Activated CD4-positive, alpha-beta T cell treated with anti-CD3 and anti-CD28 coated beads for 24 hours (primary cell): ENCODE results near the gene CHFR.
A peak's percentile ranks its signal among the peaks of the same experiment; 100 is the strongest.
"Not testable (repeated sequence)": the region's sequence is repeated elsewhere in the genome, so short reads cannot be mapped to it uniquely, and the experiment has no call there.

Experiments
- DNase-seq, 2 donors: peaks; one replicate each; pipeline ENCODE4 v3.0.0-alpha.2; 2020; ENCODE audit warnings: low read depth in 2 of 2

CHFR gene, protein sequence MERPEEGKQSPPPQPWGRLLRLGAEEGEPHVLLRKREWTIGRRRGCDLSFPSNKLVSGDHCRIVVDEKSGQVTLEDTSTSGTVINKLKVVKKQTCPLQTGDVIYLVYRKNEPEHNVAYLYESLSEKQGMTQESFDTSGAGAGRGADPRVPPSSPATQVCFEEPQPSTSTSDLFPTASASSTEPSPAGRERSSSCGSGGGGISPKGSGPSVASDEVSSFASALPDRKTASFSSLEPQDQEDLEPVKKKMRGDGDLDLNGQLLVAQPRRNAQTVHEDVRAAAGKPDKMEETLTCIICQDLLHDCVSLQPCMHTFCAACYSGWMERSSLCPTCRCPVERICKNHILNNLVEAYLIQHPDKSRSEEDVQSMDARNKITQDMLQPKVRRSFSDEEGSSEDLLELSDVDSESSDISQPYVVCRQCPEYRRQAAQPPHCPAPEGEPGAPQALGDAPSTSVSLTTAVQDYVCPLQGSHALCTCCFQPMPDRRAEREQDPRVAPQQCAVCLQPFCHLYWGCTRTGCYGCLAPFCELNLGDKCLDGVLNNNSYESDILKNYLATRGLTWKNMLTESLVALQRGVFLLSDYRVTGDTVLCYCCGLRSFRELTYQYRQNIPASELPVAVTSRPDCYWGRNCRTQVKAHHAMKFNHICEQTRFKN

DNA sequence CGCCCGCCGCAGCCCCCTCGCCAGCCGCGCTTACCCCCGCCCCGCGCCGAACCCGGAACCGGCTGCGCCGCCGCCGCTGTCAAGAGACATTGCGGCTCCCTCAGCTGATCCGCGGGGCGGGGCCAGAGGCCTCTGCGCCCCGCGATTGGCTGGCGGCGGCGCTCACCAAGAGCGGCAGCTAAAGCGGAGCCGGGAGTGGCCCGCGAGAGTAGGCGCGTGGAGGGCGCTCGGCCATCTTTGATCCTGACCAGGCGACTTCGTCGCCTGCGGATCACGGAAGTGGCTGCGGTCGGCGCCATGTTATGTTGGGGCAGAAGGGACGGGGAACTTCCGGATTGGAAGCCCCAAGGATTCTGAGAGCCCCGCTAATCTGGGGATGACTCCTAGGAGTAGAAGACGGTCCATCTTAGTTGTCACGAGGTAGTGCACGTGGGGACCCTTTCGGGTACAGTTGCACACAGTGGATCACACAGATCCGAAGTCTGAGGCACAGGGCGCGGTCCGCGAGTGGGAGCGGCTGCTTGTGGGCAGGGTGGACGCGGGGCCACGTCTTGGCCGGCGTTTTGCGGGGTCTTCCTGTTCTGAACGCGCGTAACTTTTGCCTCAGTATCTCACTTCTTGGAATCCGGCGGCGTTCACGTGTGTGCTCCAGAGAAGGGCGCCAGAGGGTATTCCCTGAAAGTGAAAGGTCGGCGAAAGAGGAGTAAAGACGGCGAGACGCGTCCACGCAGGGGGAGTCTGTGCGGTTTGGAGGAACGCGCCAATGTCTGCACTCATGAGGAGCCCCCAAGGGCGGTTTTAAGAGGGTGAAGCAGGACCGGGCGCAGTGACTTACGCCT lies at the start of gene CHFR:
Gene CHFR (minus strand): TSS at position 93 of the 839 bp plus-strand sequence. CDS start 277 bp downstream, outside the sequence.
- peak; percentile 84 to 87 for DNase-seq

DNA sequence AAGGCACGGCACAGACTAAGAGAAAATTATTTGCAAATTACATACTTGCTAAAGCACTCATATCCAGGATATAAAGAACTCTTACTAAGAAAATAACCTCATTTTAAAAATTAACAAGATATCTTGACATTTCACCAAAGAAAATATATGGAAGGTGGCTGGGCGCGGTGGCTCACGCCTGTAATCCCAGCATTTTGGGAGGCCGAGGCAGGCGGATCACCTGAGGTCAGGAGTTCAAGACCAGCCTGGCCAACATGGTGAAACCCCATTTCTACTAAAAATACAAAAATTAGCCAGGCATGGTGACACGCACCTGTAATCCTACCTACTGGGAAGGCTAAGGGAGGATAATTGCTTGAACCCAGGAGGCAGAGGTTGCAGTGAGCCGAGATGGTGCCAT lies 49.5 kb upstream of the CHFR start:
- not testable (repeated sequence) for DNase-seq

DNA sequence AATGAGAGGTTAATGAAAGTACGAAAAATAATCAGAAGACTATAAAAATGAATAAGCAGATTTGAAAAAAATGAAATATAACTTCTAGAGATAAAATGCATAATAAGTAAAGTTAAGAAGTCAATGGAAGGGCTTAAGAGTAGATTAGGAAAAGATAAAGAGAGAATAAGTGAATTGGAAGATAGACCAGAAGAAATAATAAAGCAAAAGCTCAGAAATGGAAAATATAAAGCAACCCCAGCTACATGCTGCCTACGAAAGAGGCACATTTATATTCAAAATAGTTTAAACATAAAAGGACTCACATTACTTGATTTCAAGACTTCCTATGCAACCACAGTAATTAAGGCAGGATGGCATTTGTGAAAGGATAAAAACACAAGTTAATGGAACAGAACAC lies 48.8 kb upstream of the CHFR start:
- no peak for DNase-seq

DNA sequence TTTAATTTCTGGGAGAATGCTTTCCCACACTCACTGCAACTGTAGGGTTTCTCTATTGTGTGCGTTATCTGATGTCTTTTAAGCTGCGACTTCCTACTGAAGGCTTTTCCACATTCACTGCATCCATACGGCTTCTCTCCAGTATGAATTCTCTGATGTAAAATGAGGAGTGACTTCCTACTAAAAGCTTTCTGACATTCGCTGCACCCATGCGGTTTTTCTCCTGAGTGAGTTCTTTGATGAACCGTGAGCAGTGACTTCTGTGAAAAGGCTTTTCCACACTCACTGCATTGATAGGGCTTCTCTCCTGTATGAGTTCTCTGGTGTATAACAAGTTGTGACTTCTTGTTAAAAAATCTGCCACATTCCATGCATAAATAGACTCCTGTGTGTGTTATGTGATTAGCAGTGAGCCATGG lies 39.0 kb upstream of the CHFR start:
- no peak for DNase-seq

DNA sequence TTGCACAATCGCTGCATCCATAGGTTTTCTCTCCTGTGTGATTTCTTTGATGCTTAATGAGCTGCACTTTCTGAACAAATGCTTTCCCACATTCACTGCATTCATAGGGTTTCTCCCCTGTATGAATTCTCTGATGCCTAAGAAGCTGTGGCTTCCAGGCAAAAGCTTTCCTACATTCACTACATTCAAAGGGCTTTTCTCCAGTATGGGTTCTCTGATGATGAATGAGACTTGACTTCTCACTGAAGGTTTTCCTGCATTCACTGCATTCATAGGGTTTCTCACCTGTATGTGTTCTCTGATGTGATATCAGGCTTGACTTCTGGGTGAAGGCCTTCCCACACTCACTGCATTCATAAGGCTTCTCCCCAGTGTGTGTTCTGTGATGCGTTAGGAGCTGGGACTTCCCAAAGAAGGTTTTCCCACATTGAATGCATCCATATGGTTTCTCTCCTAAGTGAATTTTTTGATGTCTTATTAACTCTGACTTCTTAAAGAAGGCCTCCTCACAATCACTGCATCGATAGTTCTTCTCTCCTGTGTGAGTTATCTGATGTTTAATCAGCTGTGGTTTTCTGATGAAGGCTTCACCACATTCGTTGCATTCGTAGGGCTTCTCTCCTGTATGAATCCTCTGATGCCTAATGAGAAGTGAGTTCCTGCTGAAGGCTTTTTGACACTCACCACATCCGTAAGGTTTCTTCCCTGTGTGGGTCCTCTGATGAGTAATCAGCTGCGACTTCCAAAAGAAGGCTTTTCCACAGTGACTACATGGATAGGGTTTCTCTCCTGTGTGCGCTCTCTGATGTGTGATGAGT lies 38.4 kb upstream of the CHFR start:
- no peak for DNase-seq

DNA sequence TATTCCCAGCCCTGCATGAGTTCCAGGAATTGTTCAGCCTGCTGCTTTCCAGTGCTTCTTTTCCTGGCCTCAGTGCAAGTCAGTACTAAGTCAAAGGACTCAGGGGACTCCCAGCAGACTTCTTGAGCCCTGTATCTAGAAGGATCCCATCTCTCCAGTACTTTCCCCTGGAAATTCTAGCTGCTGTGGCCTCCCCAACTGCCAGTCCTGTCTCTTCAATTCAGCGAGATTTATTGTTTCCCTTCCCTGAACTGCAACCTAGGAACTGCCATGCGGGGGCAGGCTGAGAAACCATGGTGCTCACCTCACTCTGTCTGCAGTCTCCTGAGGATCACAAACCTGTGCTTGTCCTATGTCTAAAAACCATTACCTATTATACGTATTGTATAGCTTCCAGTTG lies 37.0 kb upstream of the CHFR start:
- DNase-seq = no peak

DNA sequence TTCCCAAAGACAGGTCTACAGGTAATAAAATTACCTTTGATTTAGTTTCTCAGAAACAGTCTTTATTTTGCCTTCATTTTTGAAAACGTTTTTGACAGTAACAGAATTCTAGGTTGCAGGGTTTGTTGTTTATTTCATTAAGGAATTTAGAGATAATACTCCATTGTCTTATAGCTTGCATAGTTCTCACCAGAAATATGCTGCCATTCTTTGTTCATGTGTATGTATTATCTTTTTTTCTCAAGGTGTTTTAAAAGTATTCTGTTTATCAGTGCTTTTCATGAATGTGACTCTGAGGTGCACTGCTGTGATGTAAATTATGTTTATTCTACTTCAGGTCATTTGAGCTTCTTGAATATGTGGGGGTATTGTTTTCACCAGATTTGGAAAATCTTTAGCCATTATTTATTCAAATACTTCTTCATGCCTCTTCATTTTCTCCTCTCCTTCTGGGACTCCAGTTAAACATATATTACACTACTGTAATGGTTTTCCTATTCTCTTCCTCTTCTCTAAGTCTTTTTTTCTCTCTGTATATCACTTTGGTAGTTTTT lies 36.0 kb upstream of the CHFR start:
- DNase-seq = no peak

DNA sequence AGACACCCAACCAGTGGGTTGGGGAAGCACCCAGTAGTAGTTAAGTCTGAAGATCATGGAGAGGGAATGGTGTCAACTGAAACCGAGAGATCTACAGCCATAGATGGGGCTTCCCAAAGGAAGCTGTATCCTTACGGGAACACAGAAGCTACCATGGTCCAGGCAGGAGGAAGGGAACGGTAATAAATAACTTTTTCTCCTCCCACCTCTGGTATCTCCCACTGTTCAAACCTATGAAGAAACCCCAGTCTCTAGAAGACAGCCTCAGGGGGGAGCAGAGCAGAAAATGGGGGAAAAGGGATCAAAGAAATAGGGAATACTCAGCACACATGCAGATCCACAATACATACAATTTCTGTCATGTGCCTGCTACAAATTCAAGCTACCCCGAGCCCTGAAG lies 35.3 kb upstream of the CHFR start:
- DNase-seq = no peak

DNA sequence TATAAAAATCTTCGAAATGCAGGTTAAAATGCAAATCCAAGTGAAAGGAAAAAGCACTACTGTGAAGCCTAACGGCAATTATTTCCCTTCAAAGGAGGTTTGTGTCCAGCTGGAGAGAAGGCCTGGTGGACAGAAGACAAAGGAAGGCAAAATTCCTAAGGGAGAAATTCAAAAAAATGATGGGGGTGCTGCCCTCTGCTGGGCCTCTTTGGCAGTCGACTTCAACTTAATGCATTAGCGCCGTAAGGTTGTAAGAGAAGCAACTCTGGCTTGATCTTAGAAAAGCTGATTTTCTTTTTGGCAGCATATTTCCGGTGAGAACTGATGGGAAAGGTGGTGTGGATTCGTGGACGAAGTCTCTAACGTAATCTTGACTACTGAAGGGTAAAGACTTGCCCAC lies 34.3 kb upstream of the CHFR start:
- no peak for DNase-seq

DNA sequence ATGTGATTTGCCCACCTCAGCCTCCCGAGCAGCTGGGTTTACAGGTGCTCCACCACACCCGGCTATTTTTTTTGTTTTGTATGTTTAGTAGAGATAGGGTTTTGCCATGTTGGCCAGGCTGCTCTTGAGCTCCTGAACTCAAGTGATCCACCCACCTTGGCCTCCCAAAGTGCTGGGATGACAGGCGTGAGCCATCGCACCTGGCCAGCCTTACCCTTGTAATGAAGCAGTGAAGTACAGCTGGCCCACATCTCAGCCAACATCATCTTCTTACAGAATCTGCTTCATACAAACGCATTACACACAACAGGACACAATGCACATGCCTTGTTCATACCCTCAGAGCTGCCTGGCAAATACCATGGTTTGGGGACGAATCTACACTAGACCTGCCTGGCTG lies 31.3 kb upstream of the CHFR start:
- DNase-seq = no peak

DNA sequence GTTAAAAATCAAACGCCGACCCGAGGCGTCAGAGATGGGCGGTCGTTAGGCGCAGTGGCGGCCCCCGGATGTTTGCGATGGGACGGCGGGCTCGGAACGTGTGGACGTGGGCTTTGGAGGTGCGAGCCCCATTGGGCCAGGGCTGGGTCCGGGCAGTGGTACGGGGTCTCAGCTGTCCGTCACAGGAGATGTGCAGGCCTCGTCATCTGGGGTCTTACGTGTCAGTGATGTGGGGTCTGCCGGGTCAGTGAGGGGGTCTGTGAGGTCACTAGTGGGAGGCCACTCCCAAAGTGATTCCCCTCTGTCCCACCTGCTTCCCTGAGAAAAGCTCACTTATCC lies 21.6 kb upstream of the CHFR start:
- DNase-seq = no peak

DNA sequence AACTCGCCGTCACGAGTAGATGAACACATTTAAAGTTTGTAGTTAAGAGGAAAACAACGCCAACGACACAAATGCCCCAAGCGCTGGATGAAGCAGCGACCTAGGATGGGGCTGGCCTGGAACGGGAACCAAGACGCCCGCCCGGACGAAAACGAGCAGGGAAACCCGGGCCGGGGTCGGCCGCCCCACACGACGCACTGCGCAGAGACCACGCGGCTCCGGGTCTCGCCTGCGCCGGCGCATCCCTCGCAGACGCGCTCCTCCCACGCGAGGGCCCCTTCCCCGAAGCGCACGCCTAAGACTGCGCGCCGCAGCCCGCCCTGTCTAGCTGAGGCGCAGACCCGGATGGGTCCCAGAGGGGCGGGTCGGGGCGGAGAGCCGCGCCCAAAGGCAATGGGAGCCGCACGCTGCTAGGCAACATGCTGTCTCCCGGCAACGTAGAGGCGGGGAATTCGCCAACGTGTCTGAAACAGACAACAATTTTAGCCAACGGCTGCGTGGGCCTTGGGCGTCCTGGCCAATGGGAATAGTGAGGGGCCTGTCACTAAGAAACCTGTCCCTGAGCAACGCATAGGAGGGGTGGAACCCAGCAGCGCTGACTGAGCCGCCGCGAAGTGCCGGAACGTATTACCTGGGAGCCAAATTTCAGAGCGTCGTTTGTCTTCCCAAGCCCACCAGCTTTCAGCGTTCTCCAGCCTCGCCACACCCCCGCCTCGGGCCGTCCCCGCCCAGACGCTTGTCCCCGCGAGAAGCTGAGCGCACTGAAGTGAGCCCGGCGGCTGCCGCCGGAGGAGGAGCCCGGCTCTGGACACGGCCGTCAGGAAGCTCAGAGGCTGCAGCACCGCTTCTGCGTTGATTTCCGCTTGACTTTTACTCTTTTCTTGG lies 21.0 kb upstream of the CHFR start:
- DNase-seq = peak; percentile 91 to 94

DNA sequence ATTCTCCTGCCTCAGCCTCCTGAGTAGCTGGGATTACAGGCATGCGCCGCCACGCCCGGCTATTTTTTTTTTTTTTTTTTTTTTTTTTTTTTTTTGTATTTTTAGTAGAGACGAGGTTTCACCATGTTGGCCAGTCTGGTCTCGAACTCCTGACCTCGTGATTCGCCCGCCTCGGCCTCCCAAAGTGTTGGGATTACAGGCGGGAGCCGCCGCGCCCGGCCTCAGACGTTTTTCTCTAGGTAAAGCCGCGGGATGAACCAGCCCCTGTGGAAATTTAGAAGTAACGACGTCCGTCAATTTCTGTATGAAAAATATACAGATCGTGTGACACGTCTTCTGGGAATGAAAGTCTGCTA lies 20.4 kb upstream of the CHFR start:
- DNase-seq = not testable (repeated sequence)

DNA sequence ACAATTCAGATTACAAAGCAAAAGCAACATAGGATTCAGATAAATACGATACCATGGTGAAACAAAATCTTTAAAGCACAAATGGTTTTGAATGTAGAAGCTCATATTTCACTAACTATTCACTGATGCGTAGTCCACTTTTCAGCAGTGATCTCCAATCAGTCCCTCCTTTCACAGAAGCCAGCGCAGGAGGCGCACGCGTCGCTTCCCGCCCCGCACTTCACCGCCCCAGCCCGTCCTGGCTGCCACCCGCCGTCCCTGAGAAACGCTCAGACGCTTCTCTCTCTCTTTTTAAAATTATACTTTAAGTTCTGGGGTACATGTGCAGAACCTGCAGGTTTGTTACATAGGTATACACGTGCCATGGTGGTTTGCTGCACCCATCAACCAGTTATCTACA lies 19.8 kb upstream of the CHFR start:
- DNase-seq = no peak

DNA sequence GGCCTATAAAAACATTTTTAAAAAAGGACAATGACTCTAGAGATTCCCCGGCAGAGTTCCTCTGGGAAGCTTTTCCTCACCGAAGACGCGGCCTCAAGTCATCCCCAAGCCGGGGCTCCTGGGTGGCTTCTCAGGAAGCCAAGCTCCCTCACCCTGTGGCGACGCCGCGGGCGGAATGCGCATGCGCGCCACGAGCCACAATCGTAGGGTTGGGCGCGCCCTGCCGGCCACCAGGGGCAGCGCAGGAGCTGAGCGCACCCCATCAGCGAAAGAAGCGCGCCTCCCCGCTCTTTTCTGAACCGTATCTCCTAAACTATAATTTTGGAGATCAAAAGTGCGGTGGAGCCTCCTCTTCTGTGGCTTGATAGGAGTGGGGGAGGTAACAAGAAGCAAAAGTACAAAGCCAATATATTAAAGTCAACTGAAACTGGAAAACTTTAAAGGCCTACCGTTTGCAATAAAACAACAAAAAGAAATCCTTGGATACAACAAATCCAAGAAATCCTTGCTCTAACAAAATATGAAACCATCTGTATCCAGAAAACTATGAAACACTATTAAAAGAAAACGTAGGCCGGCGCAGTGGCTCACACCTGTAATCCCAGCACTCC lies 17.4 kb upstream of the CHFR start:
- peak; percentile 91 for DNase-seq

DNA sequence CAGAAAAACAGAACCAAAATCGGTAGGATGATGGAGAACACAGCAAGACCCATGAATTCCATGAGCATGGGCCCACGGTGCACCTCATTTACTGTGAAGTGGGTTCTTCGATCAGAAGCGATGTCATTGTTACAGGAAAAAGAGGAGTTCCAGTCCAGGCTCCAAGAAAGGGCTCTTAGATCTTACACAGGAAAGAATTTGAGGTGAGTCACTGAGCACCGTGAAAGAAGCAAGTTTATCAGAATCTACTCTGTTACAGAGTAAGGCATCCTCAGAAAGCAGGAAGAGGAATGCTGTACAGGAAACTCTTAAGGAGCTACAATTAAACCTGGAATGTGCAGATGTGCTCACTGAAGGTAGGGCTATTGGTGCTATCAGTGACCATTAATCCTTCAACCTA lies 11.6 kb upstream of the CHFR start:
- DNase-seq = no peak

DNA sequence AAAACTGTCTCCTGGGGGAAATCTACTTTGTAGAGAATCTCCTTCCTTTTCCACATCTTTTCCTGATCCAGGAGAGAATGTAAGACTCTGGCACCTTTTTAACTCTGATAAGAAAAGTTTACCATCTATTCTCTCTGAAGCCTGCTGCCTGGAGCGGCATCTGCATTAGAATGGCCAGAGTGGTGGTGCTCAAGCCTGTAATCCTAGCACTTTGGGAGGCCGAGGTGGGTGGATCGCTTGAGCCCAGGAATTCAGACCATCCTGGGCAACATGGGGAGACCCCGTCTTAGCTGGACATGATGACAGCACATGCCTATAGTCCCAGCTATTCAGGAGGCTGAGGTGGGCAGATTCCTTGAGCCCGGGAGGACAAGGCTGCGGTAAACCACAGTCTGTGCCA lies 1.4 kb upstream of the CHFR start:
- DNase-seq = no peak

DNA sequence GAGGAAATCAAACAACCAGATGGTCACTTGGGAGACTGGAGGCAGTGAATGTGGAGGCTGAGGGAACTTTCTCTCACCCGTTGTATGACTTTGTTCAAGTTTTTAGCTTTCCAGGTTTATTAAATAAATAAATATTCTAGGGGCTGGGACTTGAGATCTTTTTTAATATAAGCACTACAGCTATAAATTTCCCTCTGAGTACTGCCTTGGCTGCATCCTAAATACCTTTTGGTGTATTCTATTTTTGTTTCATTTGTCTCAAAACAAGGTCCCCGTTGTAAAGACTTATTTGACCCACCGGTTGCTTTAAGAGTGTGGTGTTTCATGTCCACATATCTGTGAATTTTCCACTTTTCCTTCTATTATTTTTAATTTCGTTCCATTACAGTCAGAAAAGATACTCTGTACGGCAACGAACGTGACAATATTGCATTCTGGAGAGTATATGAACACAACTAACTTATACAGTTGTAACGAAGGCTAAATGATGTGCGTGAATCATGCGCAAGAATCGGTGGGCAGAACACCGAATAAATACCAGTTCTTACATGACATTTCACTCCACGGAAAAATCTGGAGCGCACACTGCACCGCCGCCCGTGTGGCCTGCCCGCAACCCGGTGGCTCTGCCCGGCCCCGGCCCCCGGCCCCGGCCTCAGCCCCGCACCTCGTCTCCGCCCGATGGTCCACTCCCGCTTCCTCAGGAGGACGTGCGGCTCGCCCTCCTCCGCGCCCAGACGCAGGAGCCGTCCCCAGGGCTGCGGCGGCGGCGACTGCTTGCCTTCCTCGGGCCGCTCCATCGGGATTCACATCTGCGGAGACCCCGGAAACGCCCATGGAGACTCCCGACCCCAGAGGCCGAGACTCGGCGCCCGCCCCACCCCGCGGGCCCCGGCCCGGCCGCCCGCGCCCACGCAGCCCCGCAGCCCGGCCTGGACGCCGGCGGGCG lies 602 bp downstream of the CHFR start:
- no peak for DNase-seq

DNA sequence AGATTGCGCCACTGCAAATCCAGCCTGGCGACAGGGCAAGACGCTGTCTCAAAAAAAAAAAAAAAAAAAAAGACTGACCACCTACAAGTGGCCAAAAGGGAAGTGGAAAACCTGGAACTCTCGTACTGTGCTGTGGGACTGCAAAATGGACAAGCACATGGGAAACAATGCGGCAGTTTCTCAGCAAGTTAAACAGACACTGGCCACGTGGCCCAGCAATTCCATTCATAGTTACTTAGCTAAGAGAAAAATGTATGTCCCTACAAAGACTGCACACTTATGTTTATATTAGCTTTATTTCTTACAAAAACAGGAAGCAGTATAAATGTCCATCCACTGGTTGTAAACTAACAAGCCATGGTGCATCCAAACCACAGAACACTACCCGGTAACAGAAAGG lies 5.6 kb downstream of the CHFR start:
- no peak for DNase-seq
